Measurements from ENCODE around the gene PJVK. TPM values are rescaled to one million over a fixed set of nuclear protein-coding genes. Genes with fewer than 3 reads are reported as not detected.

PJVK gene
- total RNA-seq: 1.1 and 2.2 TPM in 2 replicates

DNA sequence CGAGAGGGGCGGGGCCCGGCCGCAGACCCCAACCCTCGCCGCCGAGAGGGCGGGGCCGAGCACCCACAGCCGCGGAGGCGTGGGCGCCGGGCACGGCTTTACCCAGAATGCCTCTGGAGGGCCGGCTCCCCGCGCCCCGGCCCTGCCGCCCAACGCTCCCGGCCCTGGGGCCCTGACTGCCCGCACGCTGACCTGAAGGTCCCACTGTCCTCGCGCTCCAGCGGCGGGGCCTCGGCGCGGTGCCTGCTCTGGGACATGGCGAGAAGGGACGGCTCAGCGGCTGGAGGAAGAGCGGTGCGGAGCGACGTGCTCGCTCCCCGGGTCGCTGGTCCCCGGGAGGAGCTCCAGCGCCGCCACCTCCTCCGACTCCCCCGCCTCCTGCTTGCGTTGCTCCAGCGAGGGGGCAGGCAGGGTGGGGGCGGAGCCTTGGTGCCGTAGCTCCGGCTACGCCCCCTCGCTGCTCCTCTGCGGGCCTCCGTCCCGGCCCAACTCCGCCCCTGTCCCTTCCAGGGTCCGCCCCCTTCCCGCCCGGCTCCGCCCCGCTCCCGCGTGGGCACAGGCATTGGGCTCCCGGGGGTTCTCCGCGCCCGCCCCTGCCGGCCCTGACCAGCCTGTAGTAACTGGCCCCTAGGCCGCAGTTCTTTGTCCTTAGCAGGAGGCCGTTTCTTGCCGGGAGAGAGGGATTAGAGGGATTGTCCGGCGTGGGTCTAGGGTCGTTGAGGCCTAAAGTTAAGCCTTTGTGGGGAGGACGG, at the start of gene PJVK, which contains the start of gene PRKRA:
PJVK (plus strand) TSS at position 605 of the 752 bp plus-strand sequence. CDS start 2,032 bp downstream, outside the sequence.
PRKRA (minus strand) TSS at position 402 of the 752 bp plus-strand sequence; CDS start at position 257, 145 bp downstream.

GRCh38 chr2:178478439-178479274, 27.5 kb downstream of the PJVK start, which contains the start of gene FKBP7:
Gene FKBP7 (minus strand): TSS chr2:178478600. CDS start chr2:178478499, 101 bp downstream.

GRCh38 chr2:178480227-178481181, 29.3 kb downstream of the PJVK start, which contains the start of gene PLEKHA3:
Gene PLEKHA3 (plus strand): TSS chr2:178480457. CDS start chr2:178480870, 413 bp downstream.

Other genes with a start within 250 kb of the PJVK start
- gene PRKRA, start 203 bp upstream of the PJVK start, total RNA-seq: 51.8 and 66.1 TPM in 2 replicates
- 48.2 and 49.1 TPM in 2 replicates for gene FKBP7, start 27.2 kb downstream of the PJVK start, total RNA-seq
- gene PLEKHA3, start 29.1 kb downstream of the PJVK start, total RNA-seq: 8.0 and 8.5 TPM in 2 replicates

All from articular chondrocyte of knee joint (primary cell).